Adrenal gland (tissue), 12 donors: ENCODE results near the gene RGS1. TPM values are rescaled to one million over a fixed set of nuclear protein-coding genes. Genes with fewer than 3 reads are reported as not detected.

Experiments
- DNase-seq, 7 donors: peaks; one replicate each; pipeline ENCODE4 v3.0.0-alpha.2; 2019 to 2020
- H3K27ac ChIP-seq, 5 donors: fragments of 200-600 bp; sonication (generic) in 4 of 5; 1 replicate in 3 of 5; 2 replicates in 2 of 5; pipeline versions ENCODE4 v1.5.1 to v1.8.0; 2016 to 2020; ENCODE audit warnings: mild to moderate bottlenecking in 1 of 5
- H3K27me3 ChIP-seq: fragments of 200-600 bp; 2 replicates; pipeline ENCODE4 v1.8.0; 2021
- H3K36me3 ChIP-seq, 2 donors: fragments of 200-600 bp; replicated peaks in 1 of 2; 1 replicate in 1 of 2; 2 replicates in 1 of 2; pipeline versions ENCODE4 v1.5.1 to v1.8.0; 2018 to 2022
- H3K4me1 ChIP-seq, 2 donors: fragments of 200-600 bp; replicated peaks in 1 of 2; 1 replicate in 1 of 2; 2 replicates in 1 of 2; pipeline versions ENCODE4 v1.5.1 to v1.8.0; 2018 to 2021
- H3K4me3 ChIP-seq, 4 donors: fragments of 200-600 bp; sonication (generic) in 3 of 4; one replicate each; pipeline ENCODE4 v1.5.1; 2016 to 2018
- H3K9me3 ChIP-seq, 3 donors: fragments of 200-600 bp; sonication (generic) in 1 of 3; replicated peaks in 1 of 3; 1 replicate in 2 of 3; 2 replicates in 1 of 3; pipeline versions ENCODE4 v1.5.1 to v1.8.0; 2016 to 2021
- CTCF ChIP-seq, 6 experiments: fragments of 450-650 bp in 4 of 6; fragments of 200-600 bp in 2 of 6; sonication (generic) in 1 of 6; IDR thresholded peaks; 1 replicate in 5 of 6; 2 replicates in 1 of 6; pipeline versions ENCODE4 v1.5.1 to v1.8.0; 2016 to 2021; ENCODE audit warnings: antibody characterized with exemption in 6 of 6, mild to moderate bottlenecking in 2 of 6, moderate library complexity in 1 of 6
- POLR2A ChIP-seq, 2 donors: fragments of 450-650 bp; IDR thresholded peaks; one replicate each; pipeline ENCODE4 v1.6.1; 2017; ENCODE audit warnings: antibody characterized with exemption in 2 of 2, mild to moderate bottlenecking in 2 of 2, moderate library complexity in 1 of 2
- WGBS, 4 donors: extraction: QIAGEN DNeasy Blood & Tissue Kit in 2 of 4; methylation state at CpG; one replicate each; pipeline versions ENCODE4 v1.1.5 to v1.1.7; 2013 to 2017; 5-methylcytosine and 5-hydroxymethylcytosine counted together
- intact Hi-C, 2 donors: fragments of 100-400 bp; cut with DNase I; formaldehyde crosslinking; loops; one replicate each; pipeline versions ENCODE4 v1.14.1 to v1.15.0; 2022 to 2023
- polyA plus RNA-seq, 3 donors: library from polyadenylated mRNA; stranded (reverse); fragments of 200-250 nt in 2 of 3; fragments of 350-450 nt in 1 of 3; fragmentation: Illumina TruSeq in 1 of 3; extraction: RNeasy Lipid Tissue Mini Kit (QIAGEN cat#74804) in 1 of 3; gene quantifications; one replicate each; pipeline ENCODE4 v1.2.3, GENCODE V29; 2013 to 2014
- total RNA-seq, 9 donors: library from RNA; depleted of rRNA in 4 of 9; stranded (reverse); fragments of >200 nt in 4 of 9; fragments of 120-200 nt in 1 of 9; fragmentation: NEBNext Ultra II Directional in 1 of 9; extraction: Animal tissue kit (Norgen Biotek cat#: 25700) in 1 of 9; gene quantifications; one replicate each; pipeline versions ENCODE4 v1.1.0 to v1.2.4, GENCODE V29; 2013 to 2023
- donor health status: healthy with polysubstance abuse.
- donor health status: Bipolar disorder and iron deficiency.
- donor health status: DM: yes; HTN: yes; CAD: no.
- donor health status: DM: no; HTN: no; CAD: no.
- donor health status: DM: no; HTN: no; CAD: no.
- donor health status: DM: yes; HTN: yes; CAD: no.

RGS1 gene
- total and polyA plus RNA-seq, 12 donors = 2.4 to 124 (median 9.4) TPM

DNA sequence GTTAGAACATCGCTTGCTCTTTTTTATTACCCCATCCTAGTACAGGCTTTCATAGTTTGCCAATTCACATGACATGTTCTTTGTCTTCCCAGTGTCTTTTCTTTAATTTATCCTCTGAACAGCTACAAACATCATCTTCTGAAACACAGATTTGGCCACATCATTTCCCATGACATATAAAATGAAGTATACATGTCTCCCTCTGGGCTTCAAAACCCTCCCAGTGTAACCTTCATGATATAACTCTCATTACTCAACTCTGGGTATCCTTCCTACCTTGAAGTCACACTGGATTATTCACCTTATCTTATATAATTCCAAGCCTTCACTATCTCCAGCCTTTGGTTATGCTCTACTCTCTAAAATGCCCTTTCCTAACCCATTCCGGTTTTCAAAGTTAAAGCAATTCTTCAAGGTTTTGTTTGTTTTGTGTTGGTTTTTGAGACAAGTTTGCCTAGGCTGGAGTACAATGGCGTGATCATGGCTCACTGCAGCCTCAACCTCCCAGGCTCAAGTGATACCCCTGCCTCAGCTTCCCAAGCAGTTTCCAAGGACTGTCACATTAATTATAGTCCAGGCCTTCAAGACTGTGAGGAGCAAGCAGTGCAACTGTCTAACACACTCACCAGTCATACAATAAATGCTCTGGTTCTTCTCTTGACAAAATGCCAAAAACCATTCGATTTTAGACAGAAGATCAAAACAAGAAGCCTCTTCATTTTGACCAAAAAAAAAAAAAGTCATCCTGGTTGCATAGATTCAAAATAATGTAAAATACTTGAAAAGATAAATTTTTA, 5.8 kb downstream of the RGS1 start:
- no peak overlapping the region for H3K27ac ChIP-seq
- H3K9me3 ChIP-seq = no peaks in the 10 kb centered on the region
- intact Hi-C loops = no loop called here
- 81 to 90% (median 86%) methylated on average over 4 of the region's 4 CpGs for WGBS, 4 donors
- H3K27me3 ChIP-seq = no peaks in the 10 kb centered on the region
- TF ChIP-seq CTCF (IDR thresholded peaks at IDR 0.05) (no peak), POLR2A (IDR thresholded peaks at IDR 0.05) (no peak)
- DNase-seq = no peak
- H3K4me1 ChIP-seq = no peaks in the 10 kb centered on the region
- H3K36me3 ChIP-seq = no peaks in the 10 kb centered on the region
- H3K4me3 ChIP-seq = no peak overlapping the region

- Histone ChIP-seq H3K36me3 (no peaks in the 10 kb centered on the region), H3K9me3 (no peaks in the 10 kb centered on the region), H3K27ac (no peak overlapping the region), H3K4me1 (no peaks in the 10 kb centered on the region), H3K4me3 (no peak overlapping the region), H3K27me3 (no peaks in the 10 kb centered on the region)
- intact Hi-C loops = no loop called here
- no peak for DNase-seq
- TF ChIP-seq CTCF (IDR thresholded peaks at IDR 0.05) = no peak
- no peak for TF ChIP-seq POLR2A (IDR thresholded peaks at IDR 0.05)
- WGBS, 4 donors = 59 to 86% (median 71%) methylated on average over 1 of the region's 1 CpG
Observed at GRCh38 chr1:192584866-192585265, 9.3 kb downstream of the RGS1 start.

- intact Hi-C loops = no loop called here
Observed at GRCh38 chr1:192587386-192588266, 12.1 kb downstream of the RGS1 start.

More at GRCh38 chr1:192587386-192588266, 12.1 kb downstream of the RGS1 start:
- Histone ChIP-seq H3K4me3 (no peak overlapping the region), H3K27ac (no peak overlapping the region), H3K36me3 (no peaks in the 10 kb centered on the region), H3K4me1 (no peaks in the 10 kb centered on the region), H3K27me3 (no peaks in the 10 kb centered on the region), H3K9me3 (no peaks in the 10 kb centered on the region)
- TF ChIP-seq POLR2A (IDR thresholded peaks at IDR 0.05) (no peak), CTCF (IDR thresholded peaks at IDR 0.05) (no peak)
- WGBS, 4 donors = 79 to 82% (median 81%) methylated on average over 5 of the region's 5 CpGs
- no peak for DNase-seq
